Natural killer cell (primary cell): ENCODE results near the gene TUFM. TPM values are rescaled to one million over a fixed set of nuclear protein-coding genes. Genes with fewer than 3 reads are reported as not detected.

ENCODE experiments used
- ATAC-seq, 3 donors: fragments of 150-1000 bp in 2 of 3; fragments of 200-7000 bp in 1 of 3; cut with Tn5 transposase; 1 replicate in 1 of 3; 2 replicates in 2 of 3; pipeline ENCODE4 v1.10.0; 2021; ENCODE audit warnings: mild to moderate bottlenecking in 2 of 3, moderate library complexity in 2 of 3
- DNase-seq, 2 donors: peaks; one replicate each; pipeline versions ENCODE4 v3.0.0 to v3.0.0-alpha.2; 2013 to 2021; ENCODE audit warnings: mixed read lengths in 1 of 2
- H3K27ac ChIP-seq: one replicate; pipeline ENCODE4 v1.5.1; 2013; ENCODE audit warnings: mild to moderate bottlenecking, low read length
- H3K27me3 ChIP-seq: one replicate; pipeline ENCODE4 v1.6.1; 2013; ENCODE audit warnings: low read length; ENCODE audit not compliant: control insufficient read depth, insufficient read depth
- H3K36me3 ChIP-seq: one replicate; pipeline ENCODE4 v1.6.1; 2013; ENCODE audit warnings: low read length; ENCODE audit not compliant: control insufficient read depth, insufficient read depth
- H3K4me1 ChIP-seq: one replicate; pipeline ENCODE4 v1.6.1; 2013; ENCODE audit warnings: low read length; ENCODE audit not compliant: control insufficient read depth, insufficient read depth
- H3K4me3 ChIP-seq: one replicate; pipeline ENCODE4 v1.5.1; 2013; ENCODE audit warnings: low read length
- H3K9me3 ChIP-seq: one replicate; pipeline ENCODE4 v1.6.1; 2013; ENCODE audit warnings: low read length; ENCODE audit not compliant: control insufficient read depth, insufficient read depth
- H3K27ac Mint-ChIP-seq, 2 donors: one replicate each; pipeline ENCODE4 v1.8.0; 2022; ENCODE audit warnings: mild to moderate bottlenecking in 2 of 2, mixed read lengths in 2 of 2, moderate library complexity in 1 of 2
- H3K27me3 Mint-ChIP-seq, 2 donors: one replicate each; pipeline ENCODE4 v1.8.0; 2022; ENCODE audit warnings: low read depth in 2 of 2, mixed read lengths in 2 of 2
- H3K36me3 Mint-ChIP-seq: one replicate; pipeline ENCODE4 v1.8.0; 2022; ENCODE audit warnings: mixed read lengths
- H3K4me1 Mint-ChIP-seq, 2 donors: one replicate each; pipeline ENCODE4 v1.8.0; 2022; ENCODE audit warnings: mixed read lengths in 2 of 2
- H3K4me3 Mint-ChIP-seq: one replicate; pipeline ENCODE4 v1.8.0; 2022; ENCODE audit warnings: mild to moderate bottlenecking, moderate library complexity, mixed read lengths
- H3K9me3 Mint-ChIP-seq, 2 donors: one replicate each; pipeline ENCODE4 v1.8.0; 2022; ENCODE audit warnings: mixed read lengths in 2 of 2
- WGBS: methylation state at CpG from one replicate; pipeline ENCODE4 v1.1.7; 2013; ENCODE audit warnings: missing lambda C conversion rate; ENCODE audit not compliant: insufficient coverage; 5-methylcytosine and 5-hydroxymethylcytosine counted together
- intact Hi-C: fragments of 100-400 bp; cut with micrococcal nuclease; formaldehyde crosslinking; loops from one replicate; pipeline ENCODE4 v1.14.2; 2022
- total RNA-seq, 4 donors: library from RNA; stranded (reverse); fragments of 120-200 nt in 1 of 4; gene quantifications; one replicate each; pipeline versions ENCODE4 v1.2.3 to v1.2.4, GENCODE V29; 2013 to 2022
- TF ChIP-seq, protein P1 (sequence below): fragments of 200-600 bp; IDR thresholded peaks from one replicate; pipeline ENCODE4 v1.8.0; 2022; ENCODE audit warnings: antibody characterized with exemption

The TUFM gene
- total RNA-seq, 3 donors from 2014 or later (not counting 1 experiment from before 2014, with no cell fraction given): 108 to 128 (median 118) TPM

DNA sequence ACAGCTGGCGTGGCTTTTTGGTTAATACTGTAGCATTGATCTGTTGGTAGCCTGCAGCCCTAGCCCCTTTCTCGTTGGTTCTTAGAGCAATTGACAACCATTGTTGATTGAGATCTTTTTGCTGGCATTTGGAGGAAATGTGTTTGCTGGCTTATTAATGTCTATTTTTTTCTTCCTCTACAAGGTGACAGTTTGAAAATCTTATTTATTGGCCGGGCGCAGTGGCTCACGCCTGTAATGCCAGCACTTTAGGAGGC is 21.5 kb downstream of the TUFM start:
- intact Hi-C loops: loop anchor here (1.0 to 5.0 kb wide), 5 partner anchors 22 to 1828 kb away; partner anchors contain the start of genes PRR14, RABEP2, SH2B1 and TUFM
- H3K4me1 Mint-ChIP-seq: peaks cover 33 to 36% of the 10 kb centered on the region in 2 donors

DNA sequence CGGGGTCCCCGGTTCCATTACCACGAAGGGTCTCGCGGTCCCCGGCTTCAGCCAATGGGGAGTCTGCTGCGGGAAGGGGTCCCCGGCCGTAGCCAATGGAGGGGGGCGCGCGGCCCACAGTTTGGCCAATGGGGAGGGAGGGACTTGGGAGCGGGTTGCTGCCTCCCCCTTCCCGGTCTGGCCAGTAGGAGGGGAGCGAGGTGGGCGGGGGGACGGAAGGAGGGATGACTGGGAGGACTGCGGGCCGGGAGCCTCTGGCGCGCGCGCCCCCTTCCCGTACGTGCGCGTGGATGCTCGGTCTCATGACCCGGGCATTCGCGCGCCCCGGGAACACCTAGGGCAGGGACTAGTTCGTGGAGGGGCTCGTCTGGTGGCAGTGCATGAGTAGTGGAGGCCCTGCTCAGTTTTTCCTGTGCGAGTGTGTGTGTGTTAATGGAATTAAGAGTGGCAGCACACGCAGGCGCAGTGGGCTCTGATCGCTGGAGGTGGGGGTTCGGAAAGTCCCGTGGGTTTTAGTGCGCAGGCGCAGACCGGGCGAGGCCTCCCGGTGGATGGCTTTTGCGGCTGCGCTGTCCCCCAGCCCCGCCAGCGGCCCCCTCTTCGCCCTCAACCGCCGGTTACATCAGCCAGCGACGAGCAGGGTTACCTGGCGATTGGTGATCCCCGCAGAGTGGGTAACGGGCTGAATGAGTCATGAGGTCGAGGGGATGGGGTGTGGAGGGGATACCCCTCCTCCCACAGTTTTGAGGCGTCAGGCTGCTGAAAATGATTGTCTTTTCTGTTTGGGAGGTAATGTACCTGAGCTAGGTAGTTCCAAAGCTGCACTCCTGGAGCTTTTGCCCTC is 22.1 kb downstream of the TUFM start:
- Mint-ChIP-seq H3K9me3 (no peaks in the 10 kb centered on the region), H3K4me3 (peak overlapping the region; percentile 94), H3K27ac (peak overlapping the region; percentile 96 to 99), H3K27me3 (no peaks in the 10 kb centered on the region), H3K36me3 (peaks cover 12% of the 10 kb centered on the region), H3K4me1 (peaks cover 33 to 36% of the 10 kb centered on the region in 2 donors)
- under 1% methylated on average over 57 of the region's 60 CpGs for WGBS
- Histone ChIP-seq H3K4me1 (peaks cover 20% of the 10 kb centered on the region), H3K4me3 (peak overlapping the region; percentile 90), H3K27me3 (no peaks in the 10 kb centered on the region), H3K9me3 (no peaks in the 10 kb centered on the region), H3K36me3 (peaks cover 35% of the 10 kb centered on the region), H3K27ac (peak overlapping the region; percentile 98)
- TF ChIP-seq, protein P1, sequence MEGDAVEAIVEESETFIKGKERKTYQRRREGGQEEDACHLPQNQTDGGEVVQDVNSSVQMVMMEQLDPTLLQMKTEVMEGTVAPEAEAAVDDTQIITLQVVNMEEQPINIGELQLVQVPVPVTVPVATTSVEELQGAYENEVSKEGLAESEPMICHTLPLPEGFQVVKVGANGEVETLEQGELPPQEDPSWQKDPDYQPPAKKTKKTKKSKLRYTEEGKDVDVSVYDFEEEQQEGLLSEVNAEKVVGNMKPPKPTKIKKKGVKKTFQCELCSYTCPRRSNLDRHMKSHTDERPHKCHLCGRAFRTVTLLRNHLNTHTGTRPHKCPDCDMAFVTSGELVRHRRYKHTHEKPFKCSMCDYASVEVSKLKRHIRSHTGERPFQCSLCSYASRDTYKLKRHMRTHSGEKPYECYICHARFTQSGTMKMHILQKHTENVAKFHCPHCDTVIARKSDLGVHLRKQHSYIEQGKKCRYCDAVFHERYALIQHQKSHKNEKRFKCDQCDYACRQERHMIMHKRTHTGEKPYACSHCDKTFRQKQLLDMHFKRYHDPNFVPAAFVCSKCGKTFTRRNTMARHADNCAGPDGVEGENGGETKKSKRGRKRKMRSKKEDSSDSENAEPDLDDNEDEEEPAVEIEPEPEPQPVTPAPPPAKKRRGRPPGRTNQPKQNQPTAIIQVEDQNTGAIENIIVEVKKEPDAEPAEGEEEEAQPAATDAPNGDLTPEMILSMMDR: no peak
- ATAC-seq (peak; percentile 61 to 77 (median 68)), DNase-seq (peak; percentile 94 to 98)
- intact Hi-C loops: loop anchor here (1.0 to 5.0 kb wide), 5 partner anchors 22 to 1828 kb away; partner anchors contain the start of genes PRR14, RABEP2, SH2B1 and TUFM

More for the DNA sequence above, 21.5 kb downstream of the TUFM start:
- Histone ChIP-seq H3K9me3 (no peaks in the 10 kb centered on the region), H3K27me3 (no peaks in the 10 kb centered on the region), H3K27ac (peak overlapping the region; percentile 98), H3K4me1 (peaks cover 20% of the 10 kb centered on the region), H3K36me3 (peaks cover 41% of the 10 kb centered on the region), H3K4me3 (peak overlapping the region; percentile 90)
- Mint-ChIP-seq H3K4me3 (peak overlapping the region; percentile 94), H3K9me3 (no peaks in the 10 kb centered on the region), H3K36me3 (peaks cover 12% of the 10 kb centered on the region), H3K27ac (peak overlapping the region; percentile 96 to 99), H3K27me3 (no peaks in the 10 kb centered on the region)
- ATAC-seq: no peak
- DNase-seq: no peak
- 46% methylated on average over 5 of the region's 5 CpGs for WGBS
- TF ChIP-seq, protein P1: no peak

DNA sequence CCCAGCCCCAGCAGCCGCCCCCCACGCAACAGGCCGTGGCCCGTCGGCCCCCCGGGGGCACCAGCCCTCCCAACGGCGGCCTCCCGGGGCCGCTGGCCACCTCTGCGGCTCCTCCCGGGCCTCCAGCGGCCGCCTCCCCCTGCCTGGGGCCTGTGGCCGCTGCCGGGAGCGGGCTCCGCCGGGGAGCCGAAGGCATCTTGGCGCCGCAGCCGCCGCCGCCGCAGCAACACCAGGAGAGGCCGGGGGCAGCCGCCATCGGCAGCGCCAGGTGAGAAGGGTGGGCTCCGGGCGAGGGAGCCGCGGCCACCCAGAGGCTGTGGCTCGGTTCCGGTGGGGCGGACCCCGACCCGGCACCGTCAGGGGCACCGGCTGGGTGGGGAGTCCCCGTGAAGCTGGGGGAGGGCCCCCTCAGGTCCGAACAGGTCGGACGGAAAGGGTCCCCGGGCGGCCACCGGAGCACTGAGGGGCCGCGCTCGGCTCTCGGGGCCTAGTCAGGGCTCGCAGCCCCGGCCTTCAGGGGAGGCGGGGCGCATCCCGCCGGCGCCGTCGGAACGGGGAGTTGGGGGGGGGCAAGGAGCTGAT is 22.8 kb downstream of the TUFM start:
- H3K36me3 ChIP-seq: peaks cover 31% of the 10 kb centered on the region
- H3K9me3 Mint-ChIP-seq: no peaks in the 10 kb centered on the region
- WGBS: 0% methylated on average over 62 of the region's 62 CpGs
- peak in 2 of 3 donors; percentile 13 to 28 for ATAC-seq
- peaks cover 12% of the 10 kb centered on the region for H3K36me3 Mint-ChIP-seq
- peak overlapping the region; percentile 94 for H3K4me3 Mint-ChIP-seq
- H3K27me3 ChIP-seq: no peaks in the 10 kb centered on the region
- peak overlapping the region; percentile 90 for H3K4me3 ChIP-seq
- H3K4me1 ChIP-seq: peaks cover 20% of the 10 kb centered on the region
- H3K27ac ChIP-seq: peak overlapping the region; percentile 98
- H3K27me3 Mint-ChIP-seq: no peaks in the 10 kb centered on the region
- TF ChIP-seq, protein P1: no peak
- H3K27ac Mint-ChIP-seq: peak overlapping the region; percentile 96 to 99
- intact Hi-C loops: loop anchor here (5.0 kb wide), 4 partner anchors 39 to 1829 kb away; partner anchors contain the start of genes PRR14, RABEP2 and SH2B1
- DNase-seq: no peak
- no peaks in the 10 kb centered on the region for H3K9me3 ChIP-seq
- peaks cover 33 to 36% of the 10 kb centered on the region in 2 donors for H3K4me1 Mint-ChIP-seq
